Liver (tissue), 9 donors: ENCODE results near the gene B9D2. TPM values are rescaled to one million over a fixed set of nuclear protein-coding genes. Genes with fewer than 3 reads are reported as not detected.

Experiments
- DNase-seq: peaks from one replicate; pipeline ENCODE4 v3.0.0-alpha.2; 2017; ENCODE audit warnings: low spot score
- H3K27ac ChIP-seq, 2 donors: one replicate each; pipeline ENCODE4 v1.7.0; 2013; ENCODE audit warnings: inconsistent platforms in 2 of 2, low read length in 2 of 2, control low read depth in 1 of 2, low read depth in 1 of 2, mild to moderate bottlenecking in 1 of 2
- H3K27me3 ChIP-seq, 4 donors: one replicate each; pipeline versions ENCODE4 v1.6.1 to v1.7.0; 2013; ENCODE audit warnings: low read length in 3 of 4, inconsistent platforms in 1 of 4, mild to moderate bottlenecking in 1 of 4, moderate library complexity in 1 of 4; ENCODE audit not compliant: control insufficient read depth in 4 of 4, insufficient read depth in 4 of 4
- H3K36me3 ChIP-seq, 4 donors: one replicate each; pipeline versions ENCODE4 v1.6.1 to v1.7.0; 2013; ENCODE audit warnings: low read length in 3 of 4, mild to moderate bottlenecking in 3 of 4, low read depth in 1 of 4, moderate library complexity in 1 of 4; ENCODE audit not compliant: control insufficient read depth in 4 of 4, insufficient read depth in 3 of 4
- H3K4me1 ChIP-seq, 4 donors: one replicate each; pipeline versions ENCODE4 v1.6.1 to v1.7.0; 2013; ENCODE audit warnings: low read length in 3 of 4, mild to moderate bottlenecking in 3 of 4, moderate library complexity in 1 of 4; ENCODE audit not compliant: control insufficient read depth in 4 of 4, insufficient read depth in 4 of 4
- H3K4me3 ChIP-seq, 3 donors: one replicate each; pipeline versions ENCODE4 v1.6.1 to v1.7.0; 2013; ENCODE audit warnings: low read length in 3 of 3, control low read depth in 1 of 3, low read depth in 1 of 3, mild to moderate bottlenecking in 1 of 3
- H3K9ac ChIP-seq, 2 donors: one replicate each; pipeline ENCODE4 v1.7.0; 2013; ENCODE audit warnings: low read length in 2 of 2, mild to moderate bottlenecking in 2 of 2, moderate library complexity in 2 of 2, control low read depth in 1 of 2, low read depth in 1 of 2
- H3K9me3 ChIP-seq, 4 donors: one replicate each; pipeline versions ENCODE4 v1.6.1 to v1.7.0; 2013; ENCODE audit warnings: low read length in 3 of 4; ENCODE audit not compliant: control insufficient read depth in 4 of 4
- EGR1 ChIP-seq, 2 donors: IDR thresholded peaks; 2 replicates each; pipeline ENCODE4 v1.6.1; 2016 to 2018; ENCODE audit warnings: antibody characterized with exemption in 2 of 2, low read depth in 2 of 2
- FOXA1 ChIP-seq: IDR thresholded peaks from 2 replicates; pipeline ENCODE4 v1.6.1; 2016; ENCODE audit warnings: antibody characterized with exemption
- FOXA2 ChIP-seq: IDR thresholded peaks from 2 replicates; pipeline ENCODE4 v1.6.1; 2016; ENCODE audit warnings: antibody characterized with exemption
- GABPA ChIP-seq, 2 donors: IDR thresholded peaks in 1 of 2; conservative IDR thresholded peaks in 1 of 2; 2 replicates each; pipeline ENCODE4 v1.6.1; 2016; ENCODE audit warnings: antibody characterized with exemption in 2 of 2, mild to moderate bottlenecking in 1 of 2, moderate library complexity in 1 of 2
- HNF4A ChIP-seq, 2 donors: conservative IDR thresholded peaks; 2 replicates each; pipeline ENCODE4 v1.6.1; 2016; ENCODE audit warnings: antibody characterized with exemption in 2 of 2, mild to moderate bottlenecking in 2 of 2
- HNF4G ChIP-seq: IDR thresholded peaks from 2 replicates; pipeline ENCODE4 v1.6.1; 2016; ENCODE audit warnings: antibody characterized with exemption
- JUND ChIP-seq, 2 donors: IDR thresholded peaks; 2 replicates each; pipeline ENCODE4 v1.6.1; 2016; ENCODE audit warnings: antibody characterized with exemption in 2 of 2
- NR2F2 ChIP-seq: IDR thresholded peaks from 2 replicates; pipeline ENCODE4 v1.6.1; 2016; ENCODE audit warnings: antibody characterized with exemption
- RAD21 ChIP-seq, 2 donors: IDR thresholded peaks; 2 replicates each; pipeline ENCODE4 v1.6.1; 2016; ENCODE audit warnings: antibody characterized with exemption in 2 of 2, mild to moderate bottlenecking in 2 of 2
- RXRA ChIP-seq, 2 donors: IDR thresholded peaks; 2 replicates each; pipeline ENCODE4 v1.6.1; 2017 to 2018; ENCODE audit warnings: antibody characterized with exemption in 2 of 2, mild to moderate bottlenecking in 1 of 2
- SP1 ChIP-seq: IDR thresholded peaks from 2 replicates; pipeline ENCODE4 v1.6.1; 2018; ENCODE audit warnings: antibody characterized with exemption, mild to moderate bottlenecking
- TAF1 ChIP-seq: conservative IDR thresholded peaks from 2 replicates; pipeline ENCODE4 v1.6.1; 2016; ENCODE audit warnings: antibody characterized with exemption, mild to moderate bottlenecking
- YY1 ChIP-seq: IDR thresholded peaks from 2 replicates; pipeline ENCODE4 v1.6.1; 2016; ENCODE audit warnings: antibody characterized with exemption, mild to moderate bottlenecking
- WGBS: extraction: QIAGEN DNeasy Blood & Tissue Kit; methylation state at CpG from one replicate; pipeline ENCODE4 v1.1.7; 2013; 5-methylcytosine and 5-hydroxymethylcytosine counted together
- polyA plus RNA-seq, 2 donors: library from polyadenylated mRNA; stranded (reverse) in 1 of 2; unstranded in 1 of 2; fragments of 200-250 nt in 1 of 2; fragments of >200 nt in 1 of 2; fragmentation: Nextera tagmentation in 1 of 2; extraction: Ambion mirVana in 1 of 2; gene quantifications; one replicate each; pipeline versions ENCODE4 v1.2.1 to v1.2.3, GENCODE V29; 2013 to 2015
- total RNA-seq, 2 donors: library from RNA; depleted of rRNA; stranded (reverse); fragments of >200 nt; gene quantifications; one replicate each; pipeline ENCODE4 v1.2.3, GENCODE V29; 2014
- TF ChIP-seq, protein P1 (sequence below): IDR thresholded peaks from 2 replicates; pipeline ENCODE4 v1.6.1; 2016; ENCODE audit warnings: antibody characterized with exemption
- TF ChIP-seq, protein P2 (sequence below): IDR thresholded peaks from 2 replicates; pipeline ENCODE4 v1.6.1; 2016; ENCODE audit warnings: antibody characterized with exemption
- TF ChIP-seq, protein P3 (sequence below): fragments of 150-350 bp; IDR thresholded peaks from 2 replicates; pipeline ENCODE4 v1.5.1; 2017; ENCODE audit warnings: improper control_type of control experiment, low read depth, low read length; ENCODE audit not compliant: missing input control
- TF ChIP-seq, protein P4 (sequence below): IDR thresholded peaks from 2 replicates; pipeline ENCODE4 v1.6.1; 2016; ENCODE audit warnings: antibody characterized with exemption, mild to moderate bottlenecking
- donor health status: healthy.
- donor health status: healthy.
- donor health status: healthy.
- donor health status: healthy.
- donor health status: healthy.

Gene B9D2
- total and polyA plus RNA-seq, 4 donors, result 2.4 to 3.7 (median 3.0) TPM

DNA sequence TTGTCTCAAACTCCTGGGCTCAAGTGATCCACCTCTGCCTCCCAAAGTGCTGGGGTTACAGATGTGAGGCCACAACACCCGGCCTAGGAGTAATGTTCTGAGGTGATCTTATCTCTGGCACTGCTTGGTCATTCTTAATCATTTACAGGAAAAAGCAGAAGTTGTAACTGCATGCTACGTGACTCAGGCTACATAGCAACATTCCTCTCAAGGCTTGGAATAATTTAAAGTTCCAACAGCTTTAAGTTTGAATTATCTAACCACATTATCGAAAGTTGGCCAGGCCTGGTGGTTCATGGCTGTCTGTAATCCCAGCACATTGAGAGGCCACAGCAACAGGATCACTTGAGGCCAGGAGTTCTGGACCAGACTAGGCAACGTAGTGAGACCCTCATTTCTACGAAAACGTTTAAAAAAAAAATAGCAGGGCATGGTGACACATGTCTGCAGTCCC lies 3.9 kb upstream of the B9D2 start:
- WGBS, result 68% methylated on average over 6 of the region's 6 CpGs
- no peaks in the 10 kb centered on the region for H3K9me3 ChIP-seq
- H3K27ac ChIP-seq, result peak overlapping the region in 1 of 2 donors; percentile 40
- H3K36me3 ChIP-seq, result no peaks in the 10 kb centered on the region
- H3K9ac ChIP-seq, result no peak overlapping the region
- peaks cover 0 to 14% (median 9%) of the 10 kb centered on the region in 4 donors for H3K4me1 ChIP-seq
- no peak for DNase-seq
- H3K4me3 ChIP-seq, result no peak overlapping the region
- TF ChIP-seq FOXA1 (no peak), JUND (IDR thresholded peaks at IDR 0.05) (no peak), HNF4G (no peak), RXRA (IDR thresholded peaks at IDR 0.05) (no peak), NR2F2 (no peak), TAF1 (no peak), HNF4A (conservative IDR thresholded peaks at IDR 0.05) (no peak), EGR1 (IDR thresholded peaks at IDR 0.05; ENCODE audit: low read depth in 2 of 2) (no peak), SP1 (no peak), RAD21 (IDR thresholded peaks at IDR 0.05) (no peak), GABPA (IDR thresholded peaks at IDR 0.05 in 1 of 2, conservative IDR thresholded peaks at IDR 0.05 in 1 of 2) (no peak), FOXA2 (no peak), YY1 (no peak)
- TF ChIP-seq, protein P1, sequence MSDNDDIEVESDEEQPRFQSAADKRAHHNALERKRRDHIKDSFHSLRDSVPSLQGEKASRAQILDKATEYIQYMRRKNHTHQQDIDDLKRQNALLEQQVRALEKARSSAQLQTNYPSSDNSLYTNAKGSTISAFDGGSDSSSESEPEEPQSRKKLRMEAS, result no peak
- TF ChIP-seq, protein P2, sequence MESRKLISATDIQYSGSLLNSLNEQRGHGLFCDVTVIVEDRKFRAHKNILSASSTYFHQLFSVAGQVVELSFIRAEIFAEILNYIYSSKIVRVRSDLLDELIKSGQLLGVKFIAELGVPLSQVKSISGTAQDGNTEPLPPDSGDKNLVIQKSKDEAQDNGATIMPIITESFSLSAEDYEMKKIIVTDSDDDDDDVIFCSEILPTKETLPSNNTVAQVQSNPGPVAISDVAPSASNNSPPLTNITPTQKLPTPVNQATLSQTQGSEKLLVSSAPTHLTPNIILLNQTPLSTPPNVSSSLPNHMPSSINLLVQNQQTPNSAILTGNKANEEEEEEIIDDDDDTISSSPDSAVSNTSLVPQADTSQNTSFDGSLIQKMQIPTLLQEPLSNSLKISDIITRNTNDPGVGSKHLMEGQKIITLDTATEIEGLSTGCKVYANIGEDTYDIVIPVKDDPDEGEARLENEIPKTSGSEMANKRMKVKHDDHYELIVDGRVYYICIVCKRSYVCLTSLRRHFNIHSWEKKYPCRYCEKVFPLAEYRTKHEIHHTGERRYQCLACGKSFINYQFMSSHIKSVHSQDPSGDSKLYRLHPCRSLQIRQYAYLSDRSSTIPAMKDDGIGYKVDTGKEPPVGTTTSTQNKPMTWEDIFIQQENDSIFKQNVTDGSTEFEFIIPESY, result no peak
- TF ChIP-seq, protein P3, sequence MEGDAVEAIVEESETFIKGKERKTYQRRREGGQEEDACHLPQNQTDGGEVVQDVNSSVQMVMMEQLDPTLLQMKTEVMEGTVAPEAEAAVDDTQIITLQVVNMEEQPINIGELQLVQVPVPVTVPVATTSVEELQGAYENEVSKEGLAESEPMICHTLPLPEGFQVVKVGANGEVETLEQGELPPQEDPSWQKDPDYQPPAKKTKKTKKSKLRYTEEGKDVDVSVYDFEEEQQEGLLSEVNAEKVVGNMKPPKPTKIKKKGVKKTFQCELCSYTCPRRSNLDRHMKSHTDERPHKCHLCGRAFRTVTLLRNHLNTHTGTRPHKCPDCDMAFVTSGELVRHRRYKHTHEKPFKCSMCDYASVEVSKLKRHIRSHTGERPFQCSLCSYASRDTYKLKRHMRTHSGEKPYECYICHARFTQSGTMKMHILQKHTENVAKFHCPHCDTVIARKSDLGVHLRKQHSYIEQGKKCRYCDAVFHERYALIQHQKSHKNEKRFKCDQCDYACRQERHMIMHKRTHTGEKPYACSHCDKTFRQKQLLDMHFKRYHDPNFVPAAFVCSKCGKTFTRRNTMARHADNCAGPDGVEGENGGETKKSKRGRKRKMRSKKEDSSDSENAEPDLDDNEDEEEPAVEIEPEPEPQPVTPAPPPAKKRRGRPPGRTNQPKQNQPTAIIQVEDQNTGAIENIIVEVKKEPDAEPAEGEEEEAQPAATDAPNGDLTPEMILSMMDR, result no peak
- TF ChIP-seq, protein P4, sequence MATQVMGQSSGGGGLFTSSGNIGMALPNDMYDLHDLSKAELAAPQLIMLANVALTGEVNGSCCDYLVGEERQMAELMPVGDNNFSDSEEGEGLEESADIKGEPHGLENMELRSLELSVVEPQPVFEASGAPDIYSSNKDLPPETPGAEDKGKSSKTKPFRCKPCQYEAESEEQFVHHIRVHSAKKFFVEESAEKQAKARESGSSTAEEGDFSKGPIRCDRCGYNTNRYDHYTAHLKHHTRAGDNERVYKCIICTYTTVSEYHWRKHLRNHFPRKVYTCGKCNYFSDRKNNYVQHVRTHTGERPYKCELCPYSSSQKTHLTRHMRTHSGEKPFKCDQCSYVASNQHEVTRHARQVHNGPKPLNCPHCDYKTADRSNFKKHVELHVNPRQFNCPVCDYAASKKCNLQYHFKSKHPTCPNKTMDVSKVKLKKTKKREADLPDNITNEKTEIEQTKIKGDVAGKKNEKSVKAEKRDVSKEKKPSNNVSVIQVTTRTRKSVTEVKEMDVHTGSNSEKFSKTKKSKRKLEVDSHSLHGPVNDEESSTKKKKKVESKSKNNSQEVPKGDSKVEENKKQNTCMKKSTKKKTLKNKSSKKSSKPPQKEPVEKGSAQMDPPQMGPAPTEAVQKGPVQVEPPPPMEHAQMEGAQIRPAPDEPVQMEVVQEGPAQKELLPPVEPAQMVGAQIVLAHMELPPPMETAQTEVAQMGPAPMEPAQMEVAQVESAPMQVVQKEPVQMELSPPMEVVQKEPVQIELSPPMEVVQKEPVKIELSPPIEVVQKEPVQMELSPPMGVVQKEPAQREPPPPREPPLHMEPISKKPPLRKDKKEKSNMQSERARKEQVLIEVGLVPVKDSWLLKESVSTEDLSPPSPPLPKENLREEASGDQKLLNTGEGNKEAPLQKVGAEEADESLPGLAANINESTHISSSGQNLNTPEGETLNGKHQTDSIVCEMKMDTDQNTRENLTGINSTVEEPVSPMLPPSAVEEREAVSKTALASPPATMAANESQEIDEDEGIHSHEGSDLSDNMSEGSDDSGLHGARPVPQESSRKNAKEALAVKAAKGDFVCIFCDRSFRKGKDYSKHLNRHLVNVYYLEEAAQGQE, result no peak
- no peaks in the 10 kb centered on the region for H3K27me3 ChIP-seq

DNA sequence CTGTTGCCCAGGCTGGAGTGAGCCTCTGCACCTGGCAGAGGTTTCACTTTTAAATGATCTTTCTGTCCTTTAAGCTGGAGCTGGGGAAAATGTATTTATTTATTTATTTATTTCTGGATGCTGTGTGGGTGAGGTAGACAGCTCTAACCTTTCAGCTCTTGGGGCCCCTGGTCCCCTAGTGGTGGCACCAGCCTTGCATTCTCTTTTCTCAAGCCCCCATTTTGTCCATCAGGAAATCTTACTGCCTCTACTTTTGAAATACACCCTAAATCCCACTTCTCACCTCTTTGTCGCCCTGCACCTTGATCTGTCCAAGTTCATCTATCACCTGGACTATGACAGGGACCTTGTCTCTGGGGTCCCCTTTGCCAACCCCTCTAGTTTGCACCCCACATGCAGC lies 2.1 kb upstream of the B9D2 start:
- DNase-seq, result no peak
- Histone ChIP-seq H3K9ac (no peak overlapping the region), H3K36me3 (no peaks in the 10 kb centered on the region), H3K4me1 (peaks cover 0 to 14% (median 9%) of the 10 kb centered on the region in 4 donors), H3K27ac (no peak overlapping the region), H3K9me3 (no peaks in the 10 kb centered on the region), H3K27me3 (no peaks in the 10 kb centered on the region), H3K4me3 (no peak overlapping the region)
- TF ChIP-seq YY1, result no peak
- no peak for TF ChIP-seq HNF4G
- no peak for TF ChIP-seq EGR1 (IDR thresholded peaks at IDR 0.05; ENCODE audit: low read depth in 2 of 2)
- no peak for TF ChIP-seq JUND (IDR thresholded peaks at IDR 0.05)
- TF ChIP-seq, protein P2, result no peak
- TF ChIP-seq HNF4A (conservative IDR thresholded peaks at IDR 0.05), result no peak
- no peak for TF ChIP-seq FOXA1
- no peak for TF ChIP-seq NR2F2
- TF ChIP-seq, protein P4, result no peak
- no peak for TF ChIP-seq RAD21 (IDR thresholded peaks at IDR 0.05)
- TF ChIP-seq GABPA (IDR thresholded peaks at IDR 0.05 in 1 of 2, conservative IDR thresholded peaks at IDR 0.05 in 1 of 2), result no peak
- WGBS, result 100% methylated on average over 1 of the region's 1 CpG
